CD4-positive, alpha-beta T cell (primary cell): ENCODE measurements around the gene DYNC2I2. TPM values are rescaled to one million over a fixed set of nuclear protein-coding genes. Genes with fewer than 3 reads are reported as not detected.

ENCODE experiments used
- ATAC-seq: fragments of 200-7000 bp; cut with Tn5 transposase; one replicate; pipeline ENCODE4 v1.10.0; 2022; ENCODE audit warnings: mild to moderate bottlenecking; ENCODE audit not compliant: poor library complexity
- CTCF ChIA-PET: fragments of 350-600 bp; sonication (Branson Sonifier 250); formaldehyde crosslinking; loops from one replicate; lab custom pipeline; 2021; ENCODE audit warnings: antibody characterized with exemption, inconsistent platforms; lab: Charles Lee
- POLR2A ChIA-PET: fragments of 350-600 bp; sonication (Branson Sonifier 250); formaldehyde crosslinking; loops from one replicate; lab custom pipeline; 2021; ENCODE audit warnings: antibody characterized with exemption, inconsistent platforms; lab: Charles Lee
- DNase-seq, 14 experiments: peaks; one replicate each; pipeline ENCODE4 v3.0.0-alpha.2; 2013 to 2020; ENCODE audit warnings: mixed read lengths in 2 of 14
- H3K27ac ChIP-seq, 2 donors: one replicate each; pipeline versions ENCODE4 v1.5.1 to v1.7.0; 2013; ENCODE audit warnings: low read length in 2 of 2, low read depth in 1 of 2, mild to moderate bottlenecking in 1 of 2
- H3K27me3 ChIP-seq, 2 experiments: 1 replicate in 1 of 2; 2 replicates in 1 of 2; pipeline versions ENCODE4 v1.6.1 to v1.7.0; 2013; ENCODE audit warnings: low read length in 2 of 2, control low read depth in 1 of 2, mild to moderate bottlenecking in 1 of 2, moderate library complexity in 1 of 2; ENCODE audit not compliant: insufficient read depth in 2 of 2, control insufficient read depth in 1 of 2
- H3K36me3 ChIP-seq: one replicate; pipeline ENCODE4 v1.6.1; 2013; ENCODE audit warnings: low read length, control low read depth; ENCODE audit not compliant: insufficient read depth
- H3K4me1 ChIP-seq: one replicate; pipeline ENCODE4 v1.6.1; 2013; ENCODE audit warnings: low read length, control low read depth; ENCODE audit not compliant: insufficient read depth
- H3K4me3 ChIP-seq: one replicate; pipeline ENCODE4 v1.5.1; 2013; ENCODE audit warnings: mild to moderate bottlenecking, low read length, moderate library complexity
- H3K9me3 ChIP-seq, 2 experiments: 1 replicate in 1 of 2; 2 replicates in 1 of 2; pipeline versions ENCODE4 v1.6.1 to v1.7.0; 2013; ENCODE audit warnings: low read length in 2 of 2, mild to moderate bottlenecking in 2 of 2, control low read depth in 1 of 2, moderate library complexity in 1 of 2; ENCODE audit not compliant: control insufficient read depth in 1 of 2, insufficient read depth in 1 of 2
- H3K27ac Mint-ChIP-seq: one replicate; pipeline ENCODE4 v1.8.0; 2020; ENCODE audit warnings: mixed read lengths
- H3K27me3 Mint-ChIP-seq: one replicate; pipeline ENCODE4 v1.8.0; 2021; ENCODE audit warnings: mixed read lengths
- H3K36me3 Mint-ChIP-seq: one replicate; pipeline ENCODE4 v1.8.0; 2021; ENCODE audit warnings: low read depth, mixed read lengths
- H3K4me1 Mint-ChIP-seq: one replicate; pipeline ENCODE4 v1.8.0; 2021; ENCODE audit warnings: low read depth, mixed read lengths
- H3K4me3 Mint-ChIP-seq: one replicate; pipeline ENCODE4 v1.8.0; 2020; ENCODE audit warnings: mild to moderate bottlenecking, mixed read lengths
- H3K9me3 Mint-ChIP-seq: one replicate; pipeline ENCODE4 v1.8.0; 2020; ENCODE audit warnings: mixed read lengths
- CTCF ChIP-seq: fragments of 200-600 bp; IDR thresholded peaks from one replicate; pipeline ENCODE4 v1.8.0; 2022; ENCODE audit warnings: antibody characterized with exemption, mild to moderate bottlenecking
- intact Hi-C, 2 experiments: fragments of 100-400 bp; cut with DNase I in 1 of 2; cut with micrococcal nuclease in 1 of 2; formaldehyde crosslinking; loops; one replicate each; pipeline versions ENCODE4 v1.15.1 to v1.9.0; 2023 to 2025; cut with DNase I, micrococcal nuclease
- total RNA-seq, 174 experiments: library from RNA in 2 of 174; stranded (reverse) in 2 of 174; gene quantifications; one replicate each; pipeline ENCODE4 v1.2.3 and lab custom pipeline; 2021 to 2026

Gene DYNC2I2
- total RNA-seq, 2 experiments from 2014 or later = 2.2 to 3.2 TPM

GRCh38 chr9:128610897-128611296, 45.8 kb downstream of the DYNC2I2 start:
- no peak for DNase-seq
- TF ChIP-seq CTCF = no peak
- no peaks in the 10 kb centered on the region for H3K9me3 Mint-ChIP-seq
- no peak overlapping the region for H3K27ac Mint-ChIP-seq
- Histone ChIP-seq H3K27ac (no peak overlapping the region), H3K27me3 (no peaks in the 10 kb centered on the region), H3K9me3 (no peaks in the 10 kb centered on the region), H3K4me1 (no peaks in the 10 kb centered on the region), H3K36me3 (peaks cover 96% of the 10 kb centered on the region), H3K4me3 (no peak overlapping the region)
- CTCF ChIA-PET = no interaction called here
- ATAC-seq = no peak
- no peak overlapping the region for H3K4me3 Mint-ChIP-seq
- H3K4me1 Mint-ChIP-seq = no peaks in the 10 kb centered on the region
- no peaks in the 10 kb centered on the region for H3K27me3 Mint-ChIP-seq
- intact Hi-C loops = no loop called here
- peaks cover 89% of the 10 kb centered on the region for H3K36me3 Mint-ChIP-seq
- POLR2A ChIA-PET = no interaction called here

- TF ChIP-seq CTCF = no peak
- no peak for ATAC-seq
- Histone ChIP-seq H3K27ac (no peak overlapping the region), H3K27me3 (no peaks in the 10 kb centered on the region), H3K4me1 (no peaks in the 10 kb centered on the region), H3K36me3 (peaks cover 94% of the 10 kb centered on the region), H3K4me3 (no peak overlapping the region), H3K9me3 (no peaks in the 10 kb centered on the region)
- intact Hi-C loops = no loop called here
- ChIA-PET POLR2A (interaction anchor here (0.6 kb wide), 1 partner anchor 13 kb away, joined by 5 read pairs; no protein-coding TSS in a partner anchor), CTCF (no interaction called here)
- Mint-ChIP-seq H3K36me3 (peaks cover 83% of the 10 kb centered on the region), H3K27ac (no peak overlapping the region), H3K9me3 (no peaks in the 10 kb centered on the region), H3K4me3 (no peak overlapping the region), H3K4me1 (no peaks in the 10 kb centered on the region), H3K27me3 (no peaks in the 10 kb centered on the region)
- no peak for DNase-seq
These were observed 48.9 kb downstream of the DYNC2I2 start for GRCh38 chr9:128607642-128608350.

GRCh38 chr9:128603697-128604096, 53.0 kb downstream of the DYNC2I2 start:
- Mint-ChIP-seq H3K27ac (no peak overlapping the region), H3K9me3 (no peaks in the 10 kb centered on the region), H3K4me1 (no peaks in the 10 kb centered on the region), H3K36me3 (peaks cover 80% of the 10 kb centered on the region), H3K27me3 (no peaks in the 10 kb centered on the region), H3K4me3 (no peak overlapping the region)
- POLR2A ChIA-PET = interaction anchor here (0.6 to 0.8 kb wide), 2 partner anchors 51 to 52 kb away, joined by 3 to 4 read pairs; no protein-coding TSS in a partner anchor
- Histone ChIP-seq H3K4me1 (no peaks in the 10 kb centered on the region), H3K27me3 (no peaks in the 10 kb centered on the region), H3K4me3 (no peak overlapping the region), H3K27ac (no peak overlapping the region), H3K36me3 (peaks cover 88% of the 10 kb centered on the region), H3K9me3 (no peaks in the 10 kb centered on the region)
- DNase-seq (no peak), ATAC-seq (no peak)
- intact Hi-C loops = no loop called here
- CTCF ChIA-PET = no interaction called here
- no peak for TF ChIP-seq CTCF
